WI38 (cell line): ENCODE data around the gene GPD2.
"Not testable (repeated sequence)": the region's sequence is repeated elsewhere in the genome, so short reads cannot be mapped to it uniquely, and the experiment has no call there.

ENCODE experiments used
- H3K4me3 ChIP-seq: 2 replicates; pipeline ENCODE4 v1.5.1; 2011; ENCODE audit warnings: low read depth, mild to moderate bottlenecking, control low read depth, low read length
- CTCF ChIP-seq: IDR thresholded peaks from 2 replicates; pipeline ENCODE4 v1.5.1; 2012; ENCODE audit warnings: low read depth, mild to moderate bottlenecking, control low read depth, low read length

The GPD2 gene

DNA sequence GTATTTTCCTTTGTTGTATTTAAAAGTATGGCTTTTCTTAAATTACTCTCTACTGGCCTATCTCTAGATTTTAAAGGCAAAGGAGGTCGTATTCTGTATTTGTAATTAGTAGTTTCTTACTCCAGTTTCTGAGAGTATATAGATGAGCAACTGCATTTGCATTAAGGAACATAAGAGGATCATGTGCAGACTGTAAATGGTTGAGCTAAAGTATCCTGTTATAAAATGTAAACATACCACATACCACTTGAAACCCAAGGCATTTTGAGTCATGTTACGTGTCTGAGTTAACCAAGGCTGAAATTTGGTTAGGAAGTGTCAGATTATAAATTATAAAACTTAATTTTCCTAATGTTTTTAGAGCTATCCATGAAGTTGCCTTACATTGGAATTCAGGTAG lies 76.3 kb downstream of the GPD2 start:
- TF ChIP-seq CTCF: no peak
- H3K4me3 ChIP-seq: no peak overlapping the region

- H3K4me3 ChIP-seq: no peak overlapping the region
- TF ChIP-seq CTCF: no peak
These were observed 77.0 kb downstream of the GPD2 start for GRCh38 chr2:156513219-156513618.

- H3K4me3 ChIP-seq: no peak overlapping the region
- TF ChIP-seq CTCF: no peak
These were observed 81.2 kb downstream of the GPD2 start for GRCh38 chr2:156517419-156517818.

- no peak overlapping the region for H3K4me3 ChIP-seq
- no peak for TF ChIP-seq CTCF
These were observed 82.0 kb downstream of the GPD2 start for GRCh38 chr2:156518138-156518537.

DNA sequence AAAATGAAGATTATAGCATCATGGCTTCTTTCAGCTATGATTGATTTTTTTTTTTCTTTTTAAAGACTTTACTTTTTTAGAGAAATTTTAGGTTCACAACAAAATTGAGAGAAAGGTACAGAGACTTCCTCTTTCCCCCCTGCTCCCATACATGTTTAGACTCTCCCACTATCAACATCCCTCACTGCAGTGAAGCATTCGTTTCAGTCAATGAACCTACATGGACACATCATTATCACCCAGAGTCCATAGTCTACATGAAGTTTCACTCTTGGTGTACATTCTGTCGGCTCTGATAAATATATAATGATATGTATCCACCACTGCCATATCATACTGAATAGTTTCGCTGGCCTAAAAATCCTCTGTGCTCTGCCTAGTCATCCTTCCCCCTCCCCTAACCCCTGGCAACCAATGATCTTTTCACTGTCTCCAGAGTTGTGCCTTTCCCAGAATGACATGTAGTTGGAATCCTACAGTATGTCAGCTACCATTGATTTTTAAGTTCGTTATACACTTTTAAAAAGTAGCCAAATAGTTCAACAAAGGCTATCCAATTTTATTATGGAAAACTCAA lies 86.8 kb downstream of the GPD2 start:
- no peak overlapping the region for H3K4me3 ChIP-seq
- no peak for TF ChIP-seq CTCF

DNA sequence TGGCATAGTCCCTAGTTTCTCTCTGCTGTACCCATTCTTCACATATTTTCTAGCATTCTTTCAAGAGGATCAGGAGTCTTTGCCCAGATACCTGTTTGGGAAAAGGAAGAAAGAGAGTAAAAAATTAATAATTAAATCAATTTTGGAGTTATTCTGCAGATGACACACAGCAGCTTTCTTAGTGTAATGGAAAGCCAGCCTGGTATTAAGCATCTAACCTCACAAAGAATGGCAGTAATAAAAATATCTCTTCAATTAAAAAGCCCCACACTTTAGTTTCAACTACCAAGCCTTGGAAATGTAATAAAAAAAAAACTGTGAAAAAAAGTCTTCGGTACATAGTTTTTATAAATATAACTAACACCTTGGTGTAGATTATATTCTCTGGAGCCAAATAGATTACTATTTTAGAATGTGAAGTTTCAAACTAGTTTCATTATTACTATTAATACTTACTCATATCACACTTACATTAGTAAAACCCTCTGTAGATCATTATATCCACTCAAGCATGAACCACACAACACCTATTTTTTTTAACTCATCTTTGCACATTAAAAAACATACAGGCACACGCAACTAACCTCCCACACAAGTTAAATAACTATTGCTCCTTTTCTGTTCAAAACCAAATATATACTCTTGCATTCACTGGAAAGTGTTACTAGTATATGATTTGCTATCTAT lies 90.9 kb downstream of the GPD2 start:
- no peak overlapping the region for H3K4me3 ChIP-seq
- TF ChIP-seq CTCF: no peak

DNA sequence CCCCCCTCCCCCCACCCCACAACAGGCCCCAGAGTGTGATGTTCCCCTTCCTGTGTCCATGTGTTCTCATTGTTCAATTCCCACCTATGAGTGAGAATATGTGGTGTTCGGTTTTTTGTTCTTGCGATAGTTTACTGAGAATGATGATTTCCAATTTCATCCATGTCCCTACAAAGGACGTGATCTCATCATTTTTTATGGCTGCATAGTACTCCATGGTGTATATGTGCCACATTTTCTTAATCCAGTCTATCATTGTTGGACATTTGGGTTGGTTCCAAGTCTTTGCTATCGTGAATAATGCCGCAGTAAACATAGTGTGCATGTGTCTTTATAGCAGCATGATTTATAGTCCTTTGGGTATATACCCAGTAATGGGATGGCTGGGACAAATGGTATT lies 92.4 kb downstream of the GPD2 start:
- not testable (repeated sequence) for H3K4me3 ChIP-seq

GRCh38 chr2:156532989-156533388 lies 96.8 kb downstream of the GPD2 start:
- H3K4me3 ChIP-seq: no peak overlapping the region
- TF ChIP-seq CTCF: no peak
